ENCODE data around the gene DROSHA. TPM values are rescaled to one million over a fixed set of nuclear protein-coding genes. Genes with fewer than 3 reads are reported as not detected.

The DROSHA gene
- total RNA-seq, 1 donor from 2014 or later: 51.7 TPM

DNA sequence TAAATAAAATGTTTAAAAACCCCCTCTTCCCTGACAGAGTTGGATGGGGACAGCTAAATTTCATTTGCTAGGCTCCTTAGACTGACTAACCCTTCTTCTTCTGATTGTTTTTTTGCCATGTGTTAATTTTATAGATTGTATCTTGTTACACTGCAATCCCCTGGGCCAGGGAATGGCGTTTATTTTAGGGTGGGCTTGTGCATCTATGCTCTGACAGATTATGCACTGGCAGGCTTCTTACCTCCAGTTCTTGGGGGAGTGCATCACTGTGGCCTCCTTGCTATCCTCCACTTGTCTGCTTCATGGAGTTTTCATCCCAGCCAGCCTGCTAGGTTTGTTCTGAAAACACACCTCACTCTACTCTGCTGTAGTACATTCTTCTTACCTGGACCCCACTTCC, 159.8 kb downstream of the DROSHA start:
- TF ChIP-seq, protein P1, sequence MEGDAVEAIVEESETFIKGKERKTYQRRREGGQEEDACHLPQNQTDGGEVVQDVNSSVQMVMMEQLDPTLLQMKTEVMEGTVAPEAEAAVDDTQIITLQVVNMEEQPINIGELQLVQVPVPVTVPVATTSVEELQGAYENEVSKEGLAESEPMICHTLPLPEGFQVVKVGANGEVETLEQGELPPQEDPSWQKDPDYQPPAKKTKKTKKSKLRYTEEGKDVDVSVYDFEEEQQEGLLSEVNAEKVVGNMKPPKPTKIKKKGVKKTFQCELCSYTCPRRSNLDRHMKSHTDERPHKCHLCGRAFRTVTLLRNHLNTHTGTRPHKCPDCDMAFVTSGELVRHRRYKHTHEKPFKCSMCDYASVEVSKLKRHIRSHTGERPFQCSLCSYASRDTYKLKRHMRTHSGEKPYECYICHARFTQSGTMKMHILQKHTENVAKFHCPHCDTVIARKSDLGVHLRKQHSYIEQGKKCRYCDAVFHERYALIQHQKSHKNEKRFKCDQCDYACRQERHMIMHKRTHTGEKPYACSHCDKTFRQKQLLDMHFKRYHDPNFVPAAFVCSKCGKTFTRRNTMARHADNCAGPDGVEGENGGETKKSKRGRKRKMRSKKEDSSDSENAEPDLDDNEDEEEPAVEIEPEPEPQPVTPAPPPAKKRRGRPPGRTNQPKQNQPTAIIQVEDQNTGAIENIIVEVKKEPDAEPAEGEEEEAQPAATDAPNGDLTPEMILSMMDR (IDR thresholded peaks at IDR 0.05): no peak
- no peaks in the 10 kb centered on the region for H3K27me3 ChIP-seq (ENCODE audit: low read depth)
- H3K4me1 ChIP-seq: no peaks in the 10 kb centered on the region
- intact Hi-C loops (cut with DNase I): no loop called here
- H3K9me3 ChIP-seq: no peaks in the 10 kb centered on the region
- DNase-seq (no peak), ATAC-seq (no peak)
- no peaks in the 10 kb centered on the region for H3K36me3 ChIP-seq
- H3K27ac ChIP-seq: no peak overlapping the region
- no peak overlapping the region for H3K4me3 ChIP-seq

DNA sequence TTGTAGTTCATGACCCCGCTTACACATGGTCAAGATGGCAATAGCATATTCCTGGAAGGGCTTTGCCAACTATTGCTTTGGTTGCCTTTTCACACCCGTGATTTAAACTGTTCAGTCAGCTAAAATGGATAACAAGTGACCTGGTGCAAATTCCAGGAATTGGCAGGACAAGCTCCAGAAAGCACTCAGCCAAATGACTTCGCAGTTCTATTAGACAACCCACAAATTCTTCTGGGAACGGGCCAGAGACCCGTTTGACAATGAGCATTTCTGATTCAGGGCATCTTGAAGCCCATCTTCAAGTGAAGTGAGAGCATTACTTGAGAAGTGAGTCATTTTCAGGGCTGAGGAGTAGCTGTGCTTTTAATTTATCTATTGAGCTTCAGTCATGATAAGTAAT, 165.0 kb downstream of the DROSHA start:
- Histone ChIP-seq H3K27ac (no peak overlapping the region), H3K36me3 (no peaks in the 10 kb centered on the region), H3K27me3 (ENCODE audit: low read depth) (no peaks in the 10 kb centered on the region), H3K4me1 (no peaks in the 10 kb centered on the region), H3K4me3 (no peak overlapping the region), H3K9me3 (no peaks in the 10 kb centered on the region)
- ATAC-seq (no peak), DNase-seq (no peak)
- intact Hi-C loops (cut with DNase I): no loop called here
- TF ChIP-seq, protein P1 (IDR thresholded peaks at IDR 0.05): no peak

DNA sequence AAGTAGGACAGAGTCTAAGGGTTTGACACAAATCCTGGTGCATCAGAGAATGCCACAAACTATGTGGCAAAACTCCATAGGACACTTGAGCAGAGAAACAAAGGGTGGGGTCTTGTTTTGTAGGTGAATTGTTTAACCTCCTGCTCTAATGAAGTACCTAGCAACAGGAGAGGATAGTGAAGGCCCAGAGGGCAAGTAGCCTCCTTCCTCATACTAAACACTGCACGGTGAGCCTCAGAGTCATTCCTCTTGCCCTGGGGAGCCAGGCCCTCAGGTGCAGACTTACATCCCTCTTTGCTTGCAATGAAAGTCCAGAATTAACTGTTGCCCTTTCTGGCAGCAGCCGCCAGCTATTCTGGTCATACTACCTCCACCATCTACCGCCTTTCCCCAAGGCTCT, 166.1 kb downstream of the DROSHA start:
- ATAC-seq (no peak), DNase-seq (no peak)
- Histone ChIP-seq H3K4me1 (no peaks in the 10 kb centered on the region), H3K9me3 (no peaks in the 10 kb centered on the region), H3K36me3 (no peaks in the 10 kb centered on the region), H3K4me3 (no peak overlapping the region), H3K27ac (no peak overlapping the region), H3K27me3 (ENCODE audit: low read depth) (no peaks in the 10 kb centered on the region)
- intact Hi-C loops (cut with DNase I): no loop called here
- TF ChIP-seq, protein P1 (IDR thresholded peaks at IDR 0.05): no peak

DNA sequence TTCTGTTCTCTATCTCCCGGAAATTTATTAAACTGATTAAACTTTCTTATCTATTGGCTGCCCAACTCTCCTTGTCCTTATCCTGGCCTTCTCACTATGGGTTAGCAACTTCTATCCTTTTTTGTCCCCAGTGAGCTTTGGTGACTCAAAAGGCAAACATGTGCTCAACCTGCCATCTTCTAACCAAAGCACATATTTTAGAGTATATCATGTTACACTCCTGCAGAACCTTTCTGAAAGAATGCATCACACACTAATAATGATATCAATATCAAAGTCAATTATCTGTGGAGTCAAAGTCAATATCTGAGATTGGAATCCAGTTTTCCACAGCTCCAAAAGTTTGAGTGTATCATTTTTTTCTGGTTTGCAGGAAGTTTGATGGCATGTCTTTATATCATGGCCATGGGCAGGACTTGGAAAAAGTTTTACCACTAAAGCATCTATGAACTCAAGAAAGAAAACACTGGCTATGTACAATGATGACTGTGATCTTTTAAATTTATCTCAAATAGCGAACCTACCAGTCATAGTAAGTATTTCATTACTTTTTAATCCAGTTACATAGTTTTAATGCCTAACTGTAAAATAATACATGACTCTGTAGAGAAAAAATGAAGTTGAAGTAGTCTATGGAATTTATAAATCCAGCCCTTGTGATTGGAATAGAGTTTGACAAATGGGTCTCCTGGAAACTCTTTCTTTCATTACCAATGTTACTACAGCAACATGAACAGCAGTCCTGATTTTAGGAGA, 166.8 kb downstream of the DROSHA start:
- H3K27ac ChIP-seq: no peak overlapping the region
- no peak overlapping the region for H3K4me3 ChIP-seq
- DNase-seq: no peak
- ATAC-seq: no peak
- intact Hi-C loops (cut with DNase I): no loop called here
- H3K4me1 ChIP-seq: no peaks in the 10 kb centered on the region
- TF ChIP-seq, protein P1 (IDR thresholded peaks at IDR 0.05): no peak
- no peaks in the 10 kb centered on the region for H3K36me3 ChIP-seq
- no peaks in the 10 kb centered on the region for H3K9me3 ChIP-seq
- no peaks in the 10 kb centered on the region for H3K27me3 ChIP-seq (ENCODE audit: low read depth)

DNA sequence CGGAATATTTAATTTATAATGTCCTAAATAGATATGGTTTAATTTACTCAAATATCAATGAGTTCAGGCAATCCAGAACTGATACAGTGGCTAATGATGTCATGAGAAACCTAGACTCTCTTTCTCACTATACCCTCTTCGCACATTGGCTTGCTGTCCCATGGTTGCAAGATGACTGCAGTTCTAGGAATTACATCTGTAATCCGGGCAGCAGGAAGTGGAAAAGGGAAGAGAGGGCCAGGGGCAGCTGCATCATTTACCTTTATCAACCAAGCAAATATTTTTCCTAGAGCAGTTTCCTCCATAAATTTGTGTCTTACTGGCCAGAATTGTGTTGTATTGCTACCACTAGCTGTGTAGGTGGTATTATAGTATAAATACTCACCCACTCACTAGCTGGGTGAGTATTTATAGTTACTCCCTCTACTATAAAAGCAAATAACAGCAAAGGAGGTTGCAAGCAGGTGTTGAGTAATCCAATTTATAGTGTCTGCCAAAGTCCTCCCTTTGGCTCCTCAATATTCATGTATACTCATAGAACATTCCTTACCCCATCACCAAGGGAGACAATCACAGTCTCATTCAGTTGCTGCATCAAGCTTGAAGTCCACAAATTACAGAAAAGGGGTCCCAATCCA, 168.8 kb downstream of the DROSHA start:
- no peaks in the 10 kb centered on the region for H3K4me1 ChIP-seq
- TF ChIP-seq, protein P1 (IDR thresholded peaks at IDR 0.05): no peak
- H3K27me3 ChIP-seq (ENCODE audit: low read depth): no peaks in the 10 kb centered on the region
- DNase-seq (no peak), ATAC-seq (no peak)
- no peak overlapping the region for H3K4me3 ChIP-seq
- no peak overlapping the region for H3K27ac ChIP-seq
- intact Hi-C loops (cut with DNase I): no loop called here
- no peaks in the 10 kb centered on the region for H3K9me3 ChIP-seq
- H3K36me3 ChIP-seq: no peaks in the 10 kb centered on the region

Data from lower lobe of right lung (tissue), 2 donors.